ACHN (cell line): ENCODE measurements around the gene ZDHHC11.
"Not testable (repeated sequence)": the region's sequence is repeated elsewhere in the genome, so short reads cannot be mapped to it uniquely, and the experiment has no call there.

Experiments
- DNase-seq: peaks from one replicate; pipeline ENCODE4 v3.0.0-alpha.2; 2015
- in situ Hi-C: cut with HindIII; loops from 2 replicates; pipeline ENCODE4 v1.10.0; 2017; ENCODE audit warnings: low sequenced_read_pairs, low pct_ligation_motif_present, low pct_unique_long_range_greater_than_20kb

Gene ZDHHC11

DNA sequence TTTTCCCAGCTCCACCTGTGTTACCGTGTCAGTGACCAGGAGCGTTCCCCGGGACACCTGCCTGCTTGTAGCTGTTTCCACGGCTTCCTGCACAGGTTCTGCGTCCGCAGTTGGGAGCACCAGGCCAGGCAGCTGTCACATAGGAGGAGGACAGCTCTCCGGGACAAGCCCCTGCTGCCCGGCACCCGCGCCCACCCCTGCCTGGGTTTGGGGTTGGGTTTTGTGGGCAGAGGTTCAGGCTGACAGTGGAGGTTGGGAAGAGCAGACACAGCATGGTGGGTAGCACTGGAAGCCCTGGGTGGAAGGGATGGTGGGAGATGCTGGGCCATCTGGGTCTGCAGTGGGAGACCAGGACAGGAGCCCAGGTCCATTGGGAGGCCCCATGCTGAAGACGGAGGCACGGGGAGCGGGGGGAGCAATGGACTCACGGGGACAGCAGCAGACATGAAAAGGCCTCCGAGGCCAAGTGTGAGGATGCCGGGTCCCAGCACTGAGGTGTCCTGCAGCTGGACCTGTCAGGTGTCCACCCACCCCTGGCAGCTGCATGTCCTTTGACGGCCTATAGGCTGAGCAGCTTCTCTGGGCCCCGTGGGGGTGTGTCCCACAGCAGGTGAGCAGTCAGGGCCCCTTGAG lies 63.4 kb downstream of the ZDHHC11 start:
- in situ Hi-C loops, DNase-seq: not testable (repeated sequence)

DNA sequence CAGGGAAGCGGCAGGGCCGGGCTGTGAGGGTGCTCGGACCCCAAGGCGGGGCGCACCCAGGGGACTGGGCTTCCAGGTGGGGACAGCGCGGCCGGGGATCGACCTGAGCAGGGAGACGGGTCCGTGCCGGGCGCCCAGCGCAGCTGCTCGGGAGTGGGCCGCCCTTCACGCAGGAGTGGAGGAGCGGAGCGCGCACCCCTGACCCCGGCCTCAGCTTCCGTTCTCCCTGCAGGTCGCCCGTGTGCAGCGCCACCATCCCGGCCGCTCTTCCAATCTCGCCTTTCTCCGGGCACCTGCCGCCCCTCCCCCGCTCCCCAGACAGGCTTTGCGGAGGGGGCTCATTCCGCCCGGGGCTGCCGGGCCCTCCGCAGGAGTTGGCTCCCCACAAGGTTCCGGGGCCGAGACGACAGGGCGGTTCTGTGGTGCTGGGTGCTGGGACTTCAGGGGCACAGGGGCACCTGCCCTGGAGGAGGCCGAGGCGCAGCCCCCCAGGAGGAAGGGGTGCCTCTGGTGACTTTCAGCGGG lies 65.5 kb downstream of the ZDHHC11 start:
- DNase-seq, in situ Hi-C loops: not testable (repeated sequence)

GRCh38 chr5:784428-785177 lies 66.2 kb downstream of the ZDHHC11 start, which contains the start of gene ZDHHC11B:
ZDHHC11B (minus strand) TSS chr5:784729; CDS start chr5:766919, 17,810 bp downstream.
- DNase-seq: peak; percentile 70
- in situ Hi-C loops: not testable (repeated sequence)

- DNase-seq, in situ Hi-C loops: not testable (repeated sequence)
Measured at GRCh38 chr5:783881-784427, 66.8 kb downstream of the ZDHHC11 start.

DNA sequence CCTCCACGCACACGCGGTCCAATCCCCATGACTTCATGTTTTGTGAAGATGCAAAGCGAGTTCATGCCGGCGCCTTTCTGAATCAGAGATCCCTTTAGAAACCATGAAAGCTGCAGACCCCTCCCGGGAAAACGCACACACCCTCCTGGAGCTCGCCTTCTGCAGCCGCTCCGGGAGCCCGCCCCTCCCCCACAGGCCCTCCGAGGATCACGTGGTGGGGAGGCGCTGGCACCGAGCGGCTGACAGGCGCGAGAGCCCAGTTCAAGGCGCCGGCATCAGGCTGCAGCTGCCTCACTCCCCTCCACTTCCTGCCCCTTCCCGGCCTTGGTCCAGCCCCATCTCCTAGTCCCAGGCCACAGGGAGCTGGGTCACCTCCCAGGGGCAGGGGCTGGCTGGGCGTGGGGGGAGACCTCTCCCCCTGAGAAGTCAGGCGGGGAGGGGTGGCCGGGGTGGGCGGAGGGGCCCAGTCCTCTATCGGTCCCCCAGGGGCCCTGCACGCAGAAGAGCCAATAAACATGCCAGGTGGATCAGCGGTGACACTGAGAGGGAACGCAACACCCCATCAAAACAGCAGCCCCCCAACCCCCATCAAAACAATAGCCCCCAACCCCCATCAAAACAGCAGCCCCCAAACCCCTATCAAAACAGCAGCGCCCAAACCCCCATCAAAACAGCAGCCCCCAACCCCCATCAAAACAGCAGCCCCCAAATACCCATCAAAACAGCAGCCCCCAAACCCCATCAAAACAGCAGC lies 67.6 kb downstream of the ZDHHC11 start:
- DNase-seq, in situ Hi-C loops: not testable (repeated sequence)

GRCh38 chr5:782356-782755 lies 68.4 kb downstream of the ZDHHC11 start:
- in situ Hi-C loops: not testable (repeated sequence)

DNA sequence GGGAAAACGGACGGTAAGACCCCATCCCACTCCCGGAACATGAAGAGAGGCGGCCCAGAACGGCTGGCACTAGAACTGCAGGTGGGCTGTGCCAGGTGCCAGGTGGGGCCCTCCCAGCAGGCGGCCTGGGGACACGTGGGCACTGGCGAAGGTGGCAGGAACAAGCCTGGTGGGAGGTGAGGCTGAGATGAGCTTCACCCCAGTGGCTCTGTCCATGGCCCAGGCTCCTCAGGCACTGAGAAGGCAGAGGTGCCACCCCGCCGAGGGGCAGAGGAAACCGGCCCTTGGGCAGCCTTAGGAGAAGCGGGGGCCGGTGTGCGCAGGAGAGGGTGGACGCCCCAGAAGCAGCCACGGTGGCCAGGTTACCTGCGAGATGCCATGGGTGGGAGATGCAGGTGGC lies 70.2 kb downstream of the ZDHHC11 start:
- DNase-seq, in situ Hi-C loops: not testable (repeated sequence)

More at GRCh38 chr5:782356-782755, 68.4 kb downstream of the ZDHHC11 start:
- DNase-seq: not testable (repeated sequence)

GRCh38 chr5:778967-779366 lies 71.8 kb downstream of the ZDHHC11 start:
- DNase-seq, in situ Hi-C loops: not testable (repeated sequence)

- in situ Hi-C loops, DNase-seq: not testable (repeated sequence)
Measured at GRCh38 chr5:778421-778820, 72.4 kb downstream of the ZDHHC11 start.

DNA sequence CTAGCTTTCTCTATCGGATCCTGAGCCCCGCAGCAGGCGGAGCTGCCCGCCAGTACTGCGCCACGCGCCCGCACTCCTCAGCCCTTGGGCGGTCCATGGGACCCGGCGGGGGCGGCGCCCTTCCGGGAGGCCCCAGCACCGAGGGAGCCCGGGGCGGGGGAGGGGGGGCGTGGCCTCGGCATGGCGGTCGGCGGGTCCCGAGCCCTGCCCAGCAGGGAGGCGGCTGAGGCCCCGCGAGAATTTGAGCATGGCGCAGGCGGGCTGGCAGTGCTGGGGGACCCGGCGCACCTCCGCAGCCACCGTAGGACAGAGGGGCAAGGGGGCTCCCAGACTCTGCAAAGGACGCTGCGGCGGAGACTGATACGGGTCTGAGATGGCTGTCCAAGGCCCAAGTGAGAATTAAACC lies 73.0 kb downstream of the ZDHHC11 start:
- in situ Hi-C loops: no loop called here
- no peak for DNase-seq

GRCh38 chr5:776862-777711 lies 73.7 kb downstream of the ZDHHC11 start:
- in situ Hi-C loops: no loop called here
- no peak for DNase-seq

- in situ Hi-C loops: no loop called here
- DNase-seq: no peak
Measured at GRCh38 chr5:775961-776861, 74.6 kb downstream of the ZDHHC11 start.

- DNase-seq, in situ Hi-C loops: not testable (repeated sequence)
Measured at GRCh38 chr5:775595-775960, 75.2 kb downstream of the ZDHHC11 start.

- DNase-seq, in situ Hi-C loops: not testable (repeated sequence)
Measured at GRCh38 chr5:774854-775505, 75.8 kb downstream of the ZDHHC11 start.

DNA sequence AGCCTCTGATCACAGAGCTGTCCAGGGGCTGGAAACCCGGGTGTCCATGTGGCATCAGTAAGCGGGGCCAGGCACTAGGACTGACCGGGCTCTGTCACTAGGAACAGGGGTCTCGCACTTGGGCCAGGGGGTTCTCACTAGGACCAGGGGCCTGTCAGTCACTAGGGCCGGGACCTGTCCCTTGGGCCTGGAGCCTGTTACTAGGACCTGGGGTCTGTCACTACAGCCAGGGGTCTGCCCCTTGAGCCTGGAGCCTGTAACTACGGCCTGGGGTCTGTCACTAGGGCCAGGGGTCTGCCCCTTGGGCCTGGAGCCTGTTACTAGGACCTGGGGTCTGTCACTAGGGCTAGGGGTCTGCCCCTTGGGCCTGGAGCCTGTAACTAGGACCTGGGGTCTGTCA lies 76.5 kb downstream of the ZDHHC11 start:
- not testable (repeated sequence) for DNase-seq

DNA sequence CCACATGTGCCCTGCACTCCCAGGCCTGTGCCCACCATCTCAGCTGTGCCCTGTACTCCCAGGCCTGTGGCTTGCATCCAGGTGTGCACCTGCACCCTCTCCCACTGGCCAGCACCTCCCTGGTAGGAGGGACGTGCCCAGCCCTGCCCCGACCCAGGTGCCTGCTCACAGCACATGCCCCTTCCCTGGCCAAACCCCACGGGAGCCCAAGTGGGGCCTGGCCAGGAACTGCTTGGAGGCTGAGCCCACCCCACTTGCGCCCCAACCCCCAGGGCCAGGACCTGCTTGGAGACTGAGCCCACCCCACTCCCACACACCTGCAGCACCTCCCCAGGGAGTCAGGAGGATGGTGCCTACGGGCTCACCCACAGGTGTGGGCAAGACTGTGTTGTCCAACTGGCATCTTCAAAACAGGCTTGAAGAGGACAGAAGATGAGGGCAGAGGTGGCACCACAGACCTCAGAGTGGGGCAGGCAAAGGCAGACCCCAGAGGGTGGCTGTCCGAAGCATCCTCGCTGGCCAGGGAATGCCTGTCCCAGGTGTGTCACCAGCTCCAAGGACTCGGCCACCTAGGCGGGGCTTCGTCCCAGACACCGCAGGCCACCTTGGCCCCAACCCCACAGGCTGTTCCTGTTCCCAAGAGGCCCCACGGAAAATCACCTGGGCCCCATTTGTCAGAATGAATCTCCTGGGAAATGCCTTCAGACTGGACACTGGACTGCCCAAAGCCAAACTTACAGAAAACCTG lies 77.1 kb downstream of the ZDHHC11 start:
- DNase-seq: no peak
- in situ Hi-C loops: no loop called here

More for the DNA sequence above, 76.5 kb downstream of the ZDHHC11 start:
- in situ Hi-C loops: not testable (repeated sequence)
